Osteoblast (primary cell): ENCODE measurements around the gene MPPED1. TPM values are rescaled to one million over a fixed set of nuclear protein-coding genes. Genes with fewer than 3 reads are reported as not detected.

ENCODE experiments used
- DNase-seq: peaks from one replicate; pipeline ENCODE4 v3.0.0; 2011; ENCODE audit warnings: low spot score, mixed read lengths; ENCODE audit not compliant: insufficient read length; ENCODE audit errors: missing footprints
- H2AFZ ChIP-seq: 2 replicates; pipeline ENCODE4 v1.6.0; 2011; ENCODE audit warnings: mild to moderate bottlenecking, low read length
- H3K27ac ChIP-seq: 2 replicates; pipeline ENCODE4 v1.5.1; 2011; ENCODE audit warnings: mild to moderate bottlenecking, low read depth, low read length, moderate library complexity
- H3K27me3 ChIP-seq: 2 replicates; pipeline ENCODE4 v1.6.0; 2012; ENCODE audit warnings: mild to moderate bottlenecking, control low read depth, inconsistent platforms, low read length, moderate library complexity; ENCODE audit not compliant: insufficient read depth
- H3K36me3 ChIP-seq: 2 replicates; pipeline ENCODE4 v1.5.1; 2011; ENCODE audit warnings: mild to moderate bottlenecking, low read length, control low read depth, moderate library complexity; ENCODE audit not compliant: insufficient read depth
- H3K4me1 ChIP-seq: 2 replicates; pipeline ENCODE4 v1.5.1; 2011; ENCODE audit warnings: mild to moderate bottlenecking, low read length, control low read depth, moderate library complexity; ENCODE audit not compliant: insufficient read depth
- H3K4me2 ChIP-seq: 2 replicates; pipeline ENCODE4 v1.6.0; 2011; ENCODE audit warnings: mild to moderate bottlenecking, low read length; ENCODE audit not compliant: insufficient read depth
- H3K4me3 ChIP-seq: fragments of 200-600 bp; sonication (generic); 3 replicates; pipeline ENCODE4 v1.5.1; 2012; ENCODE audit warnings: mild to moderate bottlenecking, low read length, inconsistent platforms; ENCODE audit not compliant: insufficient read depth
- H3K79me2 ChIP-seq: 2 replicates; pipeline ENCODE4 v1.6.0; 2012; ENCODE audit warnings: mild to moderate bottlenecking, low read length, control low read depth, inconsistent platforms; ENCODE audit not compliant: insufficient read depth
- H3K9me3 ChIP-seq: 2 replicates; pipeline ENCODE4 v1.5.1; 2011; ENCODE audit warnings: low read depth, low read length, control low read depth
- H4K20me1 ChIP-seq: 2 replicates; pipeline ENCODE4 v1.6.0; 2012; ENCODE audit warnings: mild to moderate bottlenecking, low read length, control low read depth; ENCODE audit not compliant: insufficient read depth
- total RNA-seq: library from RNA; depleted of rRNA; stranded (reverse); fragments of >200 nt; gene quantifications from 2 replicates; pipeline ENCODE4 v1.2.3, GENCODE V29; 2012
- TF ChIP-seq, protein P1 (sequence below): IDR thresholded peaks from 2 replicates; pipeline ENCODE4 v1.5.1; 2011; ENCODE audit warnings: mild to moderate bottlenecking, low read depth, low read length, moderate library complexity; ENCODE audit errors: extremely low read depth

The MPPED1 gene
- total RNA-seq, 1 donor = not detected

DNA sequence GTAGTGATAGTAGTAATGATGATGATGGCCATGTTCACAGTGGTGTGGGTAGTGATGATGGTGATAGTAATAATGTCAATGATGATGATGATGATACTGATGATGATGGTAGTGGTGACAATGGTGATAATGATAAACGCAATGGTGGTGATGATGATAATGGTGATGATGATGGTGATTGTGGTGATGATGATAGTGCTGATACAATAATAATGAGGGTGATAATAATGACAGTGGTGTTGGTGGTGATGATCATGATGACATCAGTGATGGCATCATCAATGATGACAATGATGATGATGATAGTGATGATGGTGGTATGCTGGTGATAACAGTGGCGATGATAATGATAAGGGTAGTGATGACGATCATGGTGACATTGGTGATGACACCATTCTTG lies 92.3 kb downstream of the MPPED1 start:
- no peaks in the 10 kb centered on the region for H4K20me1 ChIP-seq
- peaks cover 3% of the 10 kb centered on the region for H3K9me3 ChIP-seq
- no peak overlapping the region for H3K4me3 ChIP-seq
- DNase-seq = no peak
- no peaks in the 10 kb centered on the region for H3K27me3 ChIP-seq
- no peak overlapping the region for H3K27ac ChIP-seq
- no peaks in the 10 kb centered on the region for H3K79me2 ChIP-seq
- no peak overlapping the region for H2AFZ ChIP-seq
- no peaks in the 10 kb centered on the region for H3K4me1 ChIP-seq
- TF ChIP-seq, protein P1, sequence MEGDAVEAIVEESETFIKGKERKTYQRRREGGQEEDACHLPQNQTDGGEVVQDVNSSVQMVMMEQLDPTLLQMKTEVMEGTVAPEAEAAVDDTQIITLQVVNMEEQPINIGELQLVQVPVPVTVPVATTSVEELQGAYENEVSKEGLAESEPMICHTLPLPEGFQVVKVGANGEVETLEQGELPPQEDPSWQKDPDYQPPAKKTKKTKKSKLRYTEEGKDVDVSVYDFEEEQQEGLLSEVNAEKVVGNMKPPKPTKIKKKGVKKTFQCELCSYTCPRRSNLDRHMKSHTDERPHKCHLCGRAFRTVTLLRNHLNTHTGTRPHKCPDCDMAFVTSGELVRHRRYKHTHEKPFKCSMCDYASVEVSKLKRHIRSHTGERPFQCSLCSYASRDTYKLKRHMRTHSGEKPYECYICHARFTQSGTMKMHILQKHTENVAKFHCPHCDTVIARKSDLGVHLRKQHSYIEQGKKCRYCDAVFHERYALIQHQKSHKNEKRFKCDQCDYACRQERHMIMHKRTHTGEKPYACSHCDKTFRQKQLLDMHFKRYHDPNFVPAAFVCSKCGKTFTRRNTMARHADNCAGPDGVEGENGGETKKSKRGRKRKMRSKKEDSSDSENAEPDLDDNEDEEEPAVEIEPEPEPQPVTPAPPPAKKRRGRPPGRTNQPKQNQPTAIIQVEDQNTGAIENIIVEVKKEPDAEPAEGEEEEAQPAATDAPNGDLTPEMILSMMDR = no peak
- no peak overlapping the region for H3K4me2 ChIP-seq
- H3K36me3 ChIP-seq = no peaks in the 10 kb centered on the region

GRCh38 chr22:43504666-43505261 lies 93.0 kb downstream of the MPPED1 start:
- no peak overlapping the region for H3K4me2 ChIP-seq
- H3K4me1 ChIP-seq = no peaks in the 10 kb centered on the region
- H3K9me3 ChIP-seq = peaks cover 3% of the 10 kb centered on the region
- no peaks in the 10 kb centered on the region for H3K36me3 ChIP-seq
- H3K79me2 ChIP-seq = no peaks in the 10 kb centered on the region
- TF ChIP-seq, protein P1 = no peak
- DNase-seq = no peak
- H4K20me1 ChIP-seq = no peaks in the 10 kb centered on the region
- H2AFZ ChIP-seq = no peak overlapping the region
- H3K27me3 ChIP-seq = no peaks in the 10 kb centered on the region
- H3K27ac ChIP-seq = no peak overlapping the region
- H3K4me3 ChIP-seq = no peak overlapping the region

- TF ChIP-seq, protein P1 = no peak
- Histone ChIP-seq H3K27ac (no peak overlapping the region), H3K4me2 (no peak overlapping the region), H3K4me3 (no peak overlapping the region), H3K9me3 (peaks cover 3% of the 10 kb centered on the region), H2AFZ (no peak overlapping the region), H3K27me3 (no peaks in the 10 kb centered on the region), H3K79me2 (no peaks in the 10 kb centered on the region), H4K20me1 (no peaks in the 10 kb centered on the region), H3K36me3 (no peaks in the 10 kb centered on the region), H3K4me1 (no peaks in the 10 kb centered on the region)
- DNase-seq = peak; percentile 65
Observed at GRCh38 chr22:43505423-43505822, 93.6 kb downstream of the MPPED1 start.

GRCh38 chr22:43505896-43506295 lies 94.1 kb downstream of the MPPED1 start:
- TF ChIP-seq, protein P1 = no peak
- Histone ChIP-seq H3K27me3 (no peaks in the 10 kb centered on the region), H3K9me3 (peaks cover 3% of the 10 kb centered on the region), H3K27ac (no peak overlapping the region), H3K79me2 (no peaks in the 10 kb centered on the region), H4K20me1 (no peaks in the 10 kb centered on the region), H3K4me3 (no peak overlapping the region), H3K4me2 (no peak overlapping the region), H2AFZ (no peak overlapping the region), H3K4me1 (no peaks in the 10 kb centered on the region), H3K36me3 (no peaks in the 10 kb centered on the region)
- DNase-seq = peak; percentile 60
